DOHH2 (cell line): Measurements from ENCODE around the gene ZNF541.

ENCODE experiments used
- EZH2phosphoT487 ChIP-seq: fragments of 200-600 bp; sonication (generic); IDR thresholded peaks from 2 replicates; pipeline ENCODE4 v1.6.1; 2017; ENCODE audit warnings: borderline replicate concordance, mild to moderate bottlenecking, antibody characterized with exemption, low read length, moderate library complexity, mixed read lengths
- TF ChIP-seq, protein P1 (sequence below): fragments of 200-600 bp; sonication (generic); IDR thresholded peaks from one replicate; pipeline ENCODE4 v1.5.1; 2014; ENCODE audit warnings: antibody characterized with exemption, mild to moderate bottlenecking, low read depth, low read length; ENCODE audit not compliant: poor library complexity, severe bottlenecking

DNA sequence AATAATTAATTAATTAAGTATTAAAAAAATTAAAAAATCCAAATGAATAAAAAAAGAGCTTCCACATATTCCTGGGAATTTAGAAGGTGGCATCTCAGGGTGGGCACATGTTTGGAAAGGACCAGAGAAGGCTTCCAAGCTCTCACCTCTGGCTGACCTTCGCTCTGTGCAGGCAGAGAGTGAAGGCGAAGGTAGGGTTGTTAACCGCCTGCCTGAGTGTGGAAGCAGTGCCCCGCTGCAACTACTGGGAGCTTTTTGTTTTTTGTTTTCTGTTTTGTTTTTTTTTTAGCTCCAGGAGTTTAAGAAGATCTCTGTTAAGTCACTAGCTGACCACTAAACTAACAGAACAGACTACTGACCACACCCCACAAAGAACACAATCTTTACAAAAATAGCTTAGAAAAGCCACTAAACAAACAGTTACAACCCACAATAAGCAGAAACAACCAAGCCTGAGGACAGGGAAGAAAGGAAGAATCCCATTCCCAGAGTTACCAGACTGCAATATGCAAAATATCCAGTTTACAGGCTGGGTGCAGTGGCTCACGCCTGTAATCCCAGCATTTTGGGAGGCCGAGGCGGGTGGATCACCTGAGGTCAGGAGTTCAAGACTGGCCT is 11.4 kb downstream of the ZNF541 start:
- TF ChIP-seq, protein P1, sequence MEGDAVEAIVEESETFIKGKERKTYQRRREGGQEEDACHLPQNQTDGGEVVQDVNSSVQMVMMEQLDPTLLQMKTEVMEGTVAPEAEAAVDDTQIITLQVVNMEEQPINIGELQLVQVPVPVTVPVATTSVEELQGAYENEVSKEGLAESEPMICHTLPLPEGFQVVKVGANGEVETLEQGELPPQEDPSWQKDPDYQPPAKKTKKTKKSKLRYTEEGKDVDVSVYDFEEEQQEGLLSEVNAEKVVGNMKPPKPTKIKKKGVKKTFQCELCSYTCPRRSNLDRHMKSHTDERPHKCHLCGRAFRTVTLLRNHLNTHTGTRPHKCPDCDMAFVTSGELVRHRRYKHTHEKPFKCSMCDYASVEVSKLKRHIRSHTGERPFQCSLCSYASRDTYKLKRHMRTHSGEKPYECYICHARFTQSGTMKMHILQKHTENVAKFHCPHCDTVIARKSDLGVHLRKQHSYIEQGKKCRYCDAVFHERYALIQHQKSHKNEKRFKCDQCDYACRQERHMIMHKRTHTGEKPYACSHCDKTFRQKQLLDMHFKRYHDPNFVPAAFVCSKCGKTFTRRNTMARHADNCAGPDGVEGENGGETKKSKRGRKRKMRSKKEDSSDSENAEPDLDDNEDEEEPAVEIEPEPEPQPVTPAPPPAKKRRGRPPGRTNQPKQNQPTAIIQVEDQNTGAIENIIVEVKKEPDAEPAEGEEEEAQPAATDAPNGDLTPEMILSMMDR, result no peak
- no peak for TF ChIP-seq EZH2phosphoT487
